ENCODE results near the gene ALG3. TPM values are rescaled to one million over a fixed set of nuclear protein-coding genes. Genes with fewer than 3 reads are reported as not detected.

Gene ALG3
- 21.6 and 36.9 TPM in 2 replicates for total RNA-seq

DNA sequence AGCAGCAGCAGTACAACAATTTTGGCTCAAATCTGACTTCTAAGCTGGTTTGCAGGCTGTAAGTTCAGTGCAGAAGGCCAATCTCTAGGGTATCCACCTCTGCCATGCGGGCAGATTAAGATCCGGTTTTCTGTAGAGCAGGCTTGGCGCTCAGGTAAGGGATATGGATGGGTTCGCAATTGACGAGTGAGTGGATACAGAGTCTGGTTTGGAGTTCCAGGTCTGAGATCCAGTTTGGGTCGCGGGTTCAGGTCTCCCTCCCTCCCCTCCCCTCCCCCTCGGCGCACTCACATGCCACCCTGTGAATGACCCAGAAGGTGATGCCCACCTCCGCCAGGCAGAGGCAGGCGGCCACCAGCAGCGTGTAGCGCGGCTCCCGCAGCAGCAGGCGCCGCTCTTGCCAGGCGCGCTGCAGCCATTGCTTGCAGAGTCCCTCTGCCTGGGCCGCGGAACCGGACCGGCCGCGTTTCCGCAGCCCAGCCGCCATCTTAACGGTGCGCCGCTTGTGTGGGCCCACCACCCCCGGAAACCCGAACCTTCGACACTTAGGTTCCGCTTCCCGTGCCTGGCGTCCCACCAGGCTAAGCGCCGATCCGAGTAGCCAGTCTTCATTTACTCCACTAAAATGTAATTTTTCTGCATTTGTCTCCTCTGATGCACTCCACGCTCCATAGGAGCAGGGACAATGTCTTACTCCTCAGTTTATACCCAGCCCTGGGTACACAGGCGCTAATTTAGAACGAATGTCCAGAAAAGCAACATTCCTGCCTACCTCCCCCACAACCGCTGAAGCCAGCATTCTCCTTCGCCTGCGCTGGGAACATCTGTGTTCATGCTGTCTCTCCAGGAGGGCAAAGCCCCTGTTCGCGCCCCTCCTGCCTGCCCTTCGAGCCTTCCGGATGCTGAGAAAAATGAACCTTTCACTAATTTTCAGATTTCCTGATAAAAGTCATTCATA lies at the start of gene ALG3:
Gene ALG3, minus strand, starts transcription at position 509 of the 958 bp plus-strand sequence. Its CDS starts 22 bp downstream, at position 487.
- FAIRE-seq = no peak
- TF ChIP-seq, protein P1, sequence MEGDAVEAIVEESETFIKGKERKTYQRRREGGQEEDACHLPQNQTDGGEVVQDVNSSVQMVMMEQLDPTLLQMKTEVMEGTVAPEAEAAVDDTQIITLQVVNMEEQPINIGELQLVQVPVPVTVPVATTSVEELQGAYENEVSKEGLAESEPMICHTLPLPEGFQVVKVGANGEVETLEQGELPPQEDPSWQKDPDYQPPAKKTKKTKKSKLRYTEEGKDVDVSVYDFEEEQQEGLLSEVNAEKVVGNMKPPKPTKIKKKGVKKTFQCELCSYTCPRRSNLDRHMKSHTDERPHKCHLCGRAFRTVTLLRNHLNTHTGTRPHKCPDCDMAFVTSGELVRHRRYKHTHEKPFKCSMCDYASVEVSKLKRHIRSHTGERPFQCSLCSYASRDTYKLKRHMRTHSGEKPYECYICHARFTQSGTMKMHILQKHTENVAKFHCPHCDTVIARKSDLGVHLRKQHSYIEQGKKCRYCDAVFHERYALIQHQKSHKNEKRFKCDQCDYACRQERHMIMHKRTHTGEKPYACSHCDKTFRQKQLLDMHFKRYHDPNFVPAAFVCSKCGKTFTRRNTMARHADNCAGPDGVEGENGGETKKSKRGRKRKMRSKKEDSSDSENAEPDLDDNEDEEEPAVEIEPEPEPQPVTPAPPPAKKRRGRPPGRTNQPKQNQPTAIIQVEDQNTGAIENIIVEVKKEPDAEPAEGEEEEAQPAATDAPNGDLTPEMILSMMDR (IDR thresholded peaks at IDR 0.05; ENCODE audit: insufficient read depth, low read length, severe bottlenecking) = no peak
- Histone ChIP-seq H3K36me3 (ENCODE audit: control insufficient read depth, insufficient read depth, low read length) (peaks cover 18% of the 10 kb centered on the region), H3K4me3 (ENCODE audit: low read depth, low read length) (peak within 1 kb of the TSS; percentile 65), H3K27me3 (ENCODE audit: control insufficient read depth, insufficient read depth, low read length) (no peaks in the 10 kb centered on the region)
- peak; percentile 62 for DNase-seq (ENCODE audit: low read depth)

DNA sequence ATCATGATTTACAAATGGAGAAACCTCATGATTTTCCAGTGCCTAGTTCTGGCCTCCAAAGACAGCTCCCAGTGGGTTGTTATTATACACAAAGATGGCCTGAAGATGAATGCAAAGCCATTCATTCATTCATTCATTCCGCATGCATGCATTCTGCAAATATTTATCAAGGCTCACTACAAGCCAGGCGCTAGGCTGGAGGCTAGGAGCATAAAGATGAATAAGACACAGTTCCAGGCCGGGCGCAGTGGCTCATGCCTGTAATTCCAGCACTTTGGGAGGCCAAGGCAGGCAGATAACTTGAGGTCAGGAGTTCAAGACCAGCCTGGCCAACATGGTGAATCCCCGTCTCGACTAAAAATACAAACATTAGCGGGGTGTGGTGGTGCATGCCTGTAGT lies 47.9 kb upstream of the ALG3 start:
- TF ChIP-seq, protein P1 (IDR thresholded peaks at IDR 0.05; ENCODE audit: insufficient read depth, low read length, severe bottlenecking) = no peak
- FAIRE-seq (no peak), DNase-seq (ENCODE audit: low read depth) (no peak)
- peaks cover 5% of the 10 kb centered on the region for H3K36me3 ChIP-seq (ENCODE audit: control insufficient read depth, insufficient read depth, low read length)
- no peaks in the 10 kb centered on the region for H3K27me3 ChIP-seq (ENCODE audit: control insufficient read depth, insufficient read depth, low read length)
- H3K4me3 ChIP-seq (ENCODE audit: low read depth, low read length) = no peak overlapping the region

DNA sequence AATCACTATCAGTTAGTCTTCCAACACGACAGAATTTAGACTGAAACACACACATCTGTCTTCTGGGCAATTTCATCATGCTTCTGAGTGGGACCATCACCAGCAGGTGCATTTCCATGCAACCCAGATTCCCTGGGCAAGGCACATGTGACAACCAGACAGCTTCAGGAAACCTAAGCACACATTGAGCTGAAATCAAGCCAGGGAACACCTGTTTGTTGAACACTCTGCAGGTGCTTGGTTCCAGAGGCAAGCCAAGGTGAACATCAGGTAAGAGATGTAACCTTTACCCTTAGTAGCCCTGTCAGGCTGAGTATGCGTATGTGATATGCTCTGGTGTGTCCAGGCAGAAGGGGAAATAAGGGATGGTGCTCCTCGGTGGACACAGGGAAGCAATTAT lies 47.0 kb upstream of the ALG3 start:
- DNase-seq (ENCODE audit: low read depth) (no peak), FAIRE-seq (no peak)
- Histone ChIP-seq H3K27me3 (ENCODE audit: control insufficient read depth, insufficient read depth, low read length) (no peaks in the 10 kb centered on the region), H3K36me3 (ENCODE audit: control insufficient read depth, insufficient read depth, low read length) (peaks cover 1% of the 10 kb centered on the region), H3K4me3 (ENCODE audit: low read depth, low read length) (no peak overlapping the region)
- TF ChIP-seq, protein P1 (IDR thresholded peaks at IDR 0.05; ENCODE audit: insufficient read depth, low read length, severe bottlenecking) = no peak

DNA sequence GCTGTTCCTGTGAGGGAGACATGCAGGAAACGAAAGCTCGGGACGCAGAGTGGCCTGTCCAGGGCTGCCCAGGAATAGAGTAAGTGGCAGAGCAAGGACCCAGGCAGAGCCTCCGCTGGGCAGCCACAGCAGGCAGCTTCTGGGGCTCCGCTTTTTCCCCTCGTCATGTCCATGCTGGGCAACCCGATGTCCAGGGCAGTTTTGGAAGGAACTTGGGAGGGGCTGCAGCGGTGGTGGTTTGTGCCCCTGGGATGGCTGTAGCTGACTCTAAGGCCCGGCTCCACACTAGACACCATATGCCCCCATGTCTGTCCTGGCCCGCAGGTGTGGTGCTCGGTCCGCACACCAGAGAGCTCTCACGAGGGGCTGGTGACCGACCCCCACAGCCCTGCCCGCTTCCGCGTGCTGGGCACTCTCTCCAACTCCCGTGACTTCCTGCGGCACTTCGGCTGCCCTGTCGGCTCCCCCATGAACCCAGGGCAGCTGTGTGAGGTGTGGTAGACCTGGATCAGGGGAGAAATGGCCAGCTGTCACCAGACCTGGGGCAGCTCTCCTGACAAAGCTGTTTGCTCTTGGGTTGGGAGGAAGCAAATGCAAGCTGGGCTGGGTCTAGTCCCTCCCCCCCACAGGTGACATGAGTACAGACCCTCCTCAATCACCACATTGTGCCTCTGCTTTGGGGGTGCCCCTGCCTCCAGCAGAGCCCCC lies 43.1 kb upstream of the ALG3 start:
- no peak overlapping the region for H3K4me3 ChIP-seq (ENCODE audit: low read depth, low read length)
- TF ChIP-seq, protein P1 (IDR thresholded peaks at IDR 0.05; ENCODE audit: insufficient read depth, low read length, severe bottlenecking) = no peak
- DNase-seq (ENCODE audit: low read depth) (no peak), FAIRE-seq (no peak)
- peaks cover 3% of the 10 kb centered on the region for H3K27me3 ChIP-seq (ENCODE audit: control insufficient read depth, insufficient read depth, low read length)
- no peaks in the 10 kb centered on the region for H3K36me3 ChIP-seq (ENCODE audit: control insufficient read depth, insufficient read depth, low read length)

DNA sequence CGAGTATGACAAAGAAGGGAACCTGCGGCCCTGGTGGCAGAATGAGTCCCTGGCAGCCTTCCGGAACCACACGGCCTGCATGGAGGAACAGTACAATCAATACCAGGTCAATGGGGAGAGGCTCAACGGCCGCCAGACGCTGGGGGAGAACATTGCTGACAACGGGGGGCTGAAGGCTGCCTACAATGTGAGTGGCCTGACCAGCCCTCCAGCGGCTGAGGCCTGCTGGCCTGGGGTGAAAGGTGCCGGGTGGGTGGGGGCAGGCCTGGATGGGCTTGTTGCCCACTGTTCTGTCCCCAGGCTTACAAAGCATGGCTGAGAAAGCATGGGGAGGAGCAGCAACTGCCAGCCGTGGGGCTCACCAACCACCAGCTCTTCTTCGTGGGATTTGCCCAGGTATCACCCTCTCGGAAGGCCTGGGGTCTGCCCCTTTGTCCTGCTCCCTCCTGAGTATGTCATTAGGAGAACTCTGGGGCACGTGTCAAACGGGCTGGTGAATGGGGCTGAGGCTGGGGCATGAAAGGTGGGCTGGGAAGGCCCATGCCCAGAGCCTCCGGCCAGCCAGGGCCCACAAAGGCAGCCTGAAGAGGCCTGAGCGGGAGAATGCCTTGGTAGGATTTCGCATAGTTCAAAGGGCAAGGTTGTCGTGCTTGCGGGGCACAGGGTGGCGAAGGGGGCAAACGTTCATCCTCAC lies 42.4 kb upstream of the ALG3 start:
- H3K4me3 ChIP-seq (ENCODE audit: low read depth, low read length) = no peak overlapping the region
- DNase-seq (ENCODE audit: low read depth) (no peak), FAIRE-seq (no peak)
- H3K27me3 ChIP-seq (ENCODE audit: control insufficient read depth, insufficient read depth, low read length) = peaks cover 3% of the 10 kb centered on the region
- TF ChIP-seq, protein P1 (IDR thresholded peaks at IDR 0.05; ENCODE audit: insufficient read depth, low read length, severe bottlenecking) = no peak
- H3K36me3 ChIP-seq (ENCODE audit: control insufficient read depth, insufficient read depth, low read length) = no peaks in the 10 kb centered on the region

Measured in bronchial epithelial cell (primary cell).